ENCODE measurements around the gene GCG. TPM values are rescaled to one million over a fixed set of nuclear protein-coding genes. Genes with fewer than 3 reads are reported as not detected.

Gene GCG
- total RNA-seq, 1 experiment from 2014 or later, result not detected

DNA sequence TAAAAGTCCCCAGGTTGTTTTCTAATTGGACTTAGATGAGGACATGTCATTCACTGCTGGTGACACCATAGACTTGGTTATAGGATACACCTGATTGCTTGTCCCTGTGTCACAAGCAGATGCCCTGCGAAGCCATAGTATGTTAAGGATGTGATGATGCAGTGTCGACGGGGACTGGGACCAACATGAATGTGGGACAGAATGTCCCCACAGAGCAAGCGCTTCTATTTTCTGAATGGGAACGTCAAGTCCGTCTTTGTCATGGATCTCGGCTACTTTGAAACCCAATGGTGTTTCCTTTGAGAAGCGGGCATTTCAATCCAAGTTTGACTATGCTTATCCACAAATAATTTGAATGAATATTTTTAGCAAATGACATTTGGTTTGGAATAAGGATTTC is 2.1 kb downstream of the GCG start:
- POLR2A ChIA-PET, result no interaction called here
- intact Hi-C loops (cut with micrococcal nuclease), result no loop called here
- H3K36me3 ChIP-seq (ENCODE audit: control insufficient read depth in 1 of 2, insufficient read depth in 2 of 2, low read length in 2 of 2), result no peaks in the 10 kb centered on the region
- H3K4me2 ChIP-seq (ENCODE audit: low read length), result no peak overlapping the region
- CTCF ChIA-PET, result interaction anchor here (1.5 kb wide), 1 partner anchor 9 kb away, joined by 3 read pairs; no protein-coding TSS in a partner anchor
- no TSS peak for BruUV-seq (replicated peaks)
- no peak overlapping the region for H3K9ac ChIP-seq (ENCODE audit: low read length)
- TF ChIP-seq, protein P1, sequence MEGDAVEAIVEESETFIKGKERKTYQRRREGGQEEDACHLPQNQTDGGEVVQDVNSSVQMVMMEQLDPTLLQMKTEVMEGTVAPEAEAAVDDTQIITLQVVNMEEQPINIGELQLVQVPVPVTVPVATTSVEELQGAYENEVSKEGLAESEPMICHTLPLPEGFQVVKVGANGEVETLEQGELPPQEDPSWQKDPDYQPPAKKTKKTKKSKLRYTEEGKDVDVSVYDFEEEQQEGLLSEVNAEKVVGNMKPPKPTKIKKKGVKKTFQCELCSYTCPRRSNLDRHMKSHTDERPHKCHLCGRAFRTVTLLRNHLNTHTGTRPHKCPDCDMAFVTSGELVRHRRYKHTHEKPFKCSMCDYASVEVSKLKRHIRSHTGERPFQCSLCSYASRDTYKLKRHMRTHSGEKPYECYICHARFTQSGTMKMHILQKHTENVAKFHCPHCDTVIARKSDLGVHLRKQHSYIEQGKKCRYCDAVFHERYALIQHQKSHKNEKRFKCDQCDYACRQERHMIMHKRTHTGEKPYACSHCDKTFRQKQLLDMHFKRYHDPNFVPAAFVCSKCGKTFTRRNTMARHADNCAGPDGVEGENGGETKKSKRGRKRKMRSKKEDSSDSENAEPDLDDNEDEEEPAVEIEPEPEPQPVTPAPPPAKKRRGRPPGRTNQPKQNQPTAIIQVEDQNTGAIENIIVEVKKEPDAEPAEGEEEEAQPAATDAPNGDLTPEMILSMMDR (IDR thresholded peaks at IDR 0.05 in 2 of 3, conservative IDR thresholded peaks at IDR 0.05 in 1 of 3; ENCODE audit: borderline replicate concordance in 1 of 3, insufficient read depth in 1 of 3, low read depth in 2 of 3, low read length in 2 of 3), result no peak
- TF ChIP-seq, protein P2, sequence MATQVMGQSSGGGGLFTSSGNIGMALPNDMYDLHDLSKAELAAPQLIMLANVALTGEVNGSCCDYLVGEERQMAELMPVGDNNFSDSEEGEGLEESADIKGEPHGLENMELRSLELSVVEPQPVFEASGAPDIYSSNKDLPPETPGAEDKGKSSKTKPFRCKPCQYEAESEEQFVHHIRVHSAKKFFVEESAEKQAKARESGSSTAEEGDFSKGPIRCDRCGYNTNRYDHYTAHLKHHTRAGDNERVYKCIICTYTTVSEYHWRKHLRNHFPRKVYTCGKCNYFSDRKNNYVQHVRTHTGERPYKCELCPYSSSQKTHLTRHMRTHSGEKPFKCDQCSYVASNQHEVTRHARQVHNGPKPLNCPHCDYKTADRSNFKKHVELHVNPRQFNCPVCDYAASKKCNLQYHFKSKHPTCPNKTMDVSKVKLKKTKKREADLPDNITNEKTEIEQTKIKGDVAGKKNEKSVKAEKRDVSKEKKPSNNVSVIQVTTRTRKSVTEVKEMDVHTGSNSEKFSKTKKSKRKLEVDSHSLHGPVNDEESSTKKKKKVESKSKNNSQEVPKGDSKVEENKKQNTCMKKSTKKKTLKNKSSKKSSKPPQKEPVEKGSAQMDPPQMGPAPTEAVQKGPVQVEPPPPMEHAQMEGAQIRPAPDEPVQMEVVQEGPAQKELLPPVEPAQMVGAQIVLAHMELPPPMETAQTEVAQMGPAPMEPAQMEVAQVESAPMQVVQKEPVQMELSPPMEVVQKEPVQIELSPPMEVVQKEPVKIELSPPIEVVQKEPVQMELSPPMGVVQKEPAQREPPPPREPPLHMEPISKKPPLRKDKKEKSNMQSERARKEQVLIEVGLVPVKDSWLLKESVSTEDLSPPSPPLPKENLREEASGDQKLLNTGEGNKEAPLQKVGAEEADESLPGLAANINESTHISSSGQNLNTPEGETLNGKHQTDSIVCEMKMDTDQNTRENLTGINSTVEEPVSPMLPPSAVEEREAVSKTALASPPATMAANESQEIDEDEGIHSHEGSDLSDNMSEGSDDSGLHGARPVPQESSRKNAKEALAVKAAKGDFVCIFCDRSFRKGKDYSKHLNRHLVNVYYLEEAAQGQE (IDR thresholded peaks at IDR 0.05; ENCODE audit: low read depth), result no peak
- TF ChIP-seq ZFX (IDR thresholded peaks at IDR 0.05) (no peak), SP1 (IDR thresholded peaks at IDR 0.05; ENCODE audit: low read depth) (no peak)
- TF ChIP-seq, protein P3, sequence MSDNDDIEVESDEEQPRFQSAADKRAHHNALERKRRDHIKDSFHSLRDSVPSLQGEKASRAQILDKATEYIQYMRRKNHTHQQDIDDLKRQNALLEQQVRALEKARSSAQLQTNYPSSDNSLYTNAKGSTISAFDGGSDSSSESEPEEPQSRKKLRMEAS (IDR thresholded peaks at IDR 0.05), result no peak
- ATAC-seq (no peak), DNase-seq (ENCODE audit: low read depth, low spot score) (no peak)
- H2AFZ ChIP-seq (ENCODE audit: low read depth, low read length, poor library complexity, severe bottlenecking), result no peak overlapping the region
- H4K20me1 ChIP-seq (ENCODE audit: insufficient read depth), result no peaks in the 10 kb centered on the region
- no peaks in the 10 kb centered on the region for H3K4me1 ChIP-seq (ENCODE audit: control insufficient read depth in 1 of 2, insufficient read depth in 2 of 2, low read length in 2 of 2)
- RAD21 ChIA-PET (ENCODE audit: low non-redundant PET in 1 of 2, low total read pairs in 2 of 2, uncharacterized antibody in 2 of 2, unreplicated experiment in 2 of 2), result no interaction called here
- H3K9me3 ChIP-seq (ENCODE audit: control insufficient read depth in 1 of 2, insufficient read depth in 1 of 2, low read depth in 1 of 2, low read length in 2 of 2), result no peaks in the 10 kb centered on the region
- no peaks in the 10 kb centered on the region for H3K9me2 ChIP-seq (ENCODE audit: insufficient read depth)
- no peak overlapping the region for H3K4me3 ChIP-seq (replicated peaks in 1 of 2; ENCODE audit: low read depth in 1 of 2, low read length in 2 of 2)
- H3K79me2 ChIP-seq (ENCODE audit: insufficient read depth, low read length), result no peaks in the 10 kb centered on the region
- no peak overlapping the region for H3K27ac ChIP-seq (ENCODE audit: low read depth, low read length)
- no peaks in the 10 kb centered on the region for H3K27me3 ChIP-seq (ENCODE audit: insufficient read depth, low read length)

Data from HCT116 (cell line).